Measurements from ENCODE around the gene STAP2. TPM values are rescaled to one million over a fixed set of nuclear protein-coding genes. Genes with fewer than 3 reads are reported as not detected.

The STAP2 gene
- total and polyA plus RNA-seq, 9 of the 15 experiments (the other 6 are each of a cell fraction or from before 2014, with no cell fraction given): 1.2 to 9.8 (median 4.5) TPM

- in situ Hi-C loops (cut with MboI) (no loop called here), intact Hi-C loops (cut with micrococcal nuclease) (no loop called here)
- Histone ChIP-seq H3K36me3 (ENCODE audit: control insufficient read depth, insufficient read depth, low read length) (peaks cover 65% of the 10 kb centered on the region; the same call in 2 of the 3 replicates), H3K79me2 (ENCODE audit: control insufficient read depth, insufficient read depth, low read length) (peaks cover 87% of the 10 kb centered on the region), H4K20me1 (replicated peaks; ENCODE audit: control insufficient read depth, insufficient read depth, low read length) (no peaks in the 10 kb centered on the region; the same call in none of the 2 replicates), H3K4me1 (replicated peaks in 1 of 2; ENCODE audit: control insufficient read depth in 2 of 2, insufficient read depth in 2 of 2, low read length in 2 of 2) (peaks cover 60 to 93% of the 10 kb centered on the region in 2 experiments), H3K4me3 (no peak overlapping the region), H3K27ac (ENCODE audit: extremely low read depth, low read depth, low read length) (peak overlapping the region; percentile 30; the same call in 1 of the 3 replicates), H3K9me1 (ENCODE audit: control insufficient read depth, insufficient read depth, low read length) (no peaks in the 10 kb centered on the region), H3K9me3 (replicated peaks; ENCODE audit: control insufficient read depth, insufficient read depth, low read depth, low read length) (no peaks in the 10 kb centered on the region), H2AFZ (ENCODE audit: low read depth, low read length) (no peak overlapping the region), H3K27me3 (ENCODE audit: control insufficient read depth in 2 of 2, insufficient read depth in 2 of 2, low read length in 2 of 2) (no peaks in the 10 kb centered on the region), H3K9ac (ENCODE audit: insufficient read depth in 1 of 2, low read depth in 2 of 2, low read length in 2 of 2) (peak overlapping the region in 1 of 2 experiments; percentile 89; a peak in 2 of 4 replicates), H3K4me2 (ENCODE audit: insufficient read depth, low read length) (no peak overlapping the region)
- FAIRE-seq (no peak), ATAC-seq (no peak), DNase-seq (ENCODE audit: extremely low read depth in 1 of 4, low spot score in 3 of 4) (no peak)
- TF ChIP-seq HDAC8 (tag; IDR thresholded peaks at IDR 0.05): no peak
- 0 out of 2 replicates have a peak, but pooled peaks have one; percentile 7 for TF ChIP-seq RBFOX2 (IDR thresholded peaks at IDR 0.05; ENCODE audit: low read depth, low read length)
- peak; percentile 15; the same call in 1 of the 2 replicates for TF ChIP-seq POLR2G (IDR thresholded peaks at IDR 0.05; ENCODE audit: low read depth, low read length)
- TF ChIP-seq RAD51 (IDR thresholded peaks at IDR 0.05; ENCODE audit: borderline replicate concordance, low read depth): no peak
- ChIA-PET POLR2A (interaction anchor here (0.7 kb wide), 1 partner anchor 22 kb away, joined by 3 read pairs; no protein-coding TSS in a partner anchor), CTCF (ENCODE audit: low intra/inter-chr PET ratio) (no interaction called here)
- BruUV-seq (replicated peaks): no TSS peak
- WGBS (ENCODE audit: insufficient coverage, low coverage, missing lambda C conversion rate): 95% methylated on average over 15 of the region's 15 CpGs
Measured at GRCh38 chr19:4370418-4371041, 31.9 kb upstream of the STAP2 start.

DNA sequence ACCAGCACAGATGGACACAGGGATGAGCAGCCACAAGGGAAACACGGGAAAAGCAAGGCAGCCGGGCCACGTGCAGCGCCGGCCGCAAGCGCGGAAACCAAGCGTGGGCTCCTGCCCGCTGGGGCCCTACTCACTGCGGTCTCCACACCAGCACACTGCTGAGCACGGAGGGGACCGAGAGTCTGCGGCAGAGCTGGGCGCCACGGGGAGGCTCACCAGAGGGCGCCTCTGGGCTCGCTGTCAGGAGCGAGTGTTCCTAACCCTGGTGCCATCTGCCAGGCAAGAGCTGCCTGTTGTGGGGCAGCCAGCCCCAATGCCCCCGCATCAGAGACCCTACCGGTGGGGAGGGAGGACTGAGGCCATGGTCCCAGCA, 31.2 kb upstream of the STAP2 start:
- Histone ChIP-seq H3K9me1 (ENCODE audit: control insufficient read depth, insufficient read depth, low read length) (no peaks in the 10 kb centered on the region), H4K20me1 (replicated peaks; ENCODE audit: control insufficient read depth, insufficient read depth, low read length) (no peaks in the 10 kb centered on the region; the same call in 1 of the 2 replicates), H3K9me3 (replicated peaks; ENCODE audit: control insufficient read depth, insufficient read depth, low read depth, low read length) (no peaks in the 10 kb centered on the region), H3K36me3 (ENCODE audit: control insufficient read depth, insufficient read depth, low read length) (peaks cover 72% of the 10 kb centered on the region; the same call in 2 of the 3 replicates), H3K27me3 (ENCODE audit: control insufficient read depth in 2 of 2, insufficient read depth in 2 of 2, low read length in 2 of 2) (no peaks in the 10 kb centered on the region), H2AFZ (ENCODE audit: low read depth, low read length) (no peak overlapping the region), H3K4me3 (no peak overlapping the region), H3K79me2 (ENCODE audit: control insufficient read depth, insufficient read depth, low read length) (peaks cover 80% of the 10 kb centered on the region), H3K9ac (ENCODE audit: insufficient read depth in 1 of 2, low read depth in 2 of 2, low read length in 2 of 2) (peak overlapping the region; percentile 47 to 89; a peak in 3 of 4 replicates), H3K4me2 (ENCODE audit: insufficient read depth, low read length) (peak overlapping the region; percentile 49), H3K27ac (ENCODE audit: extremely low read depth, low read depth, low read length) (peak overlapping the region; percentile 67; the same call in 2 of the 3 replicates), H3K4me1 (replicated peaks in 1 of 2; ENCODE audit: control insufficient read depth in 2 of 2, insufficient read depth in 2 of 2, low read length in 2 of 2) (peaks cover 53 to 92% of the 10 kb centered on the region in 2 experiments)
- DNase-seq (ENCODE audit: extremely low read depth in 1 of 4, low spot score in 3 of 4) (peak in 1 of 4 experiments; percentile 34), FAIRE-seq (no peak), ATAC-seq (peak; percentile 15; the same call in 1 of the 3 replicates)
- in situ Hi-C loops (cut with MboI): no loop called here
- intact Hi-C loops (cut with micrococcal nuclease): no loop called here
- ChIA-PET CTCF (ENCODE audit: low intra/inter-chr PET ratio) (no interaction called here), POLR2A (interaction anchor here (0.7 kb wide), 1 partner anchor 22 kb away, joined by 3 read pairs; no protein-coding TSS in a partner anchor)
- 63% methylated on average over 15 of the region's 21 CpGs for WGBS (ENCODE audit: insufficient coverage, low coverage, missing lambda C conversion rate)
- BruUV-seq (replicated peaks): no TSS peak
- peak; percentile 34 to 50 (median 48); a peak in 5 of 6 replicates for TF ChIP-seq CTCF (IDR thresholded peaks at IDR 0.05 in 2 of 3, conservative IDR thresholded peaks at IDR 0.05 in 1 of 3; ENCODE audit: insufficient read depth in 2 of 3, low read depth in 1 of 3, low read length in 3 of 3)
- peak; percentile 24 to 51; a peak in 3 of 4 replicates for TF ChIP-seq RAD21 (CRISPR knock-in tag; conservative IDR thresholded peaks at IDR 0.05 in 1 of 2, IDR thresholded peaks at IDR 0.05 in 1 of 2)
- TF ChIP-seq DIDO1 (tag; IDR thresholded peaks at IDR 0.05; ENCODE audit: low read depth): no peak
- TF ChIP-seq HBP1 (CRISPR knock-in tag; IDR thresholded peaks at IDR 0.05): no peak
- peak; percentile 20 for TF ChIP-seq RBM22 (IDR thresholded peaks at IDR 0.05; ENCODE audit: low read depth, low read length, poor library complexity, severe bottlenecking)
- peak; percentile 32 for TF ChIP-seq HMGN3 (IDR thresholded peaks at IDR 0.05; ENCODE audit: borderline replicate concordance, extremely low read depth, insufficient read length, low read depth, low read length)
